ENCODE measurements around the gene NUP42.

NUP42 gene

GRCh38 chr7:23234569-23235296 lies 52.9 kb downstream of the NUP42 start:
- TF ChIP-seq ZNF274 (IDR thresholded peaks at IDR 0.05; ENCODE audit: low read depth, low read length) (no peak), SUZ12 (IDR thresholded peaks at IDR 0.05; ENCODE audit: extremely low read depth, insufficient read depth, insufficient read length) (no peak), YY1 (IDR thresholded peaks at IDR 0.05; ENCODE audit: insufficient read depth, insufficient read length) (no peak)
- H3K9me3 ChIP-seq (ENCODE audit: insufficient read depth, low read length): no peaks in the 10 kb centered on the region
- no peak overlapping the region for H3K9ac ChIP-seq (ENCODE audit: insufficient read length, low read depth)
- no peak for DNase-seq (ENCODE audit: low read depth, low spot score)
- no peak overlapping the region for H3K4me3 ChIP-seq (ENCODE audit: insufficient read length, low read depth)
- H3K4me1 ChIP-seq (ENCODE audit: insufficient read depth, insufficient read length): peaks cover 2% of the 10 kb centered on the region
- H3K36me3 ChIP-seq (ENCODE audit: insufficient read depth, insufficient read length, low read length): no peaks in the 10 kb centered on the region
- no peaks in the 10 kb centered on the region for H3K27me3 ChIP-seq (ENCODE audit: insufficient read depth, insufficient read length)

DNA sequence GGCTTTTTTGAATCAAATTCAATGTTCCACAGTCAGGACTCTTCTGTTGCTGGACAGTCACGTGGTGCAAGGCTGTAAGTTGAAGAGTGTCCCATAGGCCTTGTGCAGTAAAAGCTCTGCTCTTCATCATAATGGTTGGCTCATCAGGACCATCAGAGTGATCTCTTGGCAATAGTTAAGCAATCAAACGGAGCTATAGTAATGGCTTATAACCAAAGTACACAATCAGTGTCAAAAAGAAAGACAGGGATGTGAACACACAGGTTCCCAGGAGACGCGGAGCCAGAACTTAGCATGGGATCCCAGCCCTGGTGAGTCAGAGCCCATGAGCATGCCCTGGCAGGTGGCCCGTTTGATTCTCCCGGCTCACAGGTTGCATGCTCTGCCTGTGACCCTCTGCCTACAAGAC lies 54.0 kb downstream of the NUP42 start:
- H3K4me3 ChIP-seq (ENCODE audit: insufficient read length, low read depth): no peak overlapping the region
- H3K4me1 ChIP-seq (ENCODE audit: insufficient read depth, insufficient read length): peaks cover 2% of the 10 kb centered on the region
- DNase-seq (ENCODE audit: low read depth, low spot score): no peak
- no peaks in the 10 kb centered on the region for H3K36me3 ChIP-seq (ENCODE audit: insufficient read depth, insufficient read length, low read length)
- TF ChIP-seq ZNF274 (IDR thresholded peaks at IDR 0.05; ENCODE audit: low read depth, low read length): no peak
- TF ChIP-seq YY1 (IDR thresholded peaks at IDR 0.05; ENCODE audit: insufficient read depth, insufficient read length): no peak
- no peak for TF ChIP-seq SUZ12 (IDR thresholded peaks at IDR 0.05; ENCODE audit: extremely low read depth, insufficient read depth, insufficient read length)
- H3K9ac ChIP-seq (ENCODE audit: insufficient read length, low read depth): no peak overlapping the region
- H3K27me3 ChIP-seq (ENCODE audit: insufficient read depth, insufficient read length): no peaks in the 10 kb centered on the region
- no peaks in the 10 kb centered on the region for H3K9me3 ChIP-seq (ENCODE audit: insufficient read depth, low read length)

GRCh38 chr7:23237000-23237399 lies 55.2 kb downstream of the NUP42 start:
- Histone ChIP-seq H3K36me3 (ENCODE audit: insufficient read depth, insufficient read length, low read length) (no peaks in the 10 kb centered on the region), H3K27me3 (ENCODE audit: insufficient read depth, insufficient read length) (no peaks in the 10 kb centered on the region), H3K9ac (ENCODE audit: insufficient read length, low read depth) (no peak overlapping the region), H3K4me3 (ENCODE audit: insufficient read length, low read depth) (no peak overlapping the region), H3K9me3 (ENCODE audit: insufficient read depth, low read length) (no peaks in the 10 kb centered on the region), H3K4me1 (ENCODE audit: insufficient read depth, insufficient read length) (peaks cover 2% of the 10 kb centered on the region)
- DNase-seq (ENCODE audit: low read depth, low spot score): no peak
- TF ChIP-seq ZNF274 (IDR thresholded peaks at IDR 0.05; ENCODE audit: low read depth, low read length): no peak
- no peak for TF ChIP-seq SUZ12 (IDR thresholded peaks at IDR 0.05; ENCODE audit: extremely low read depth, insufficient read depth, insufficient read length)
- no peak for TF ChIP-seq YY1 (IDR thresholded peaks at IDR 0.05; ENCODE audit: insufficient read depth, insufficient read length)

- Histone ChIP-seq H3K27me3 (ENCODE audit: insufficient read depth, insufficient read length) (no peaks in the 10 kb centered on the region), H3K9me3 (ENCODE audit: insufficient read depth, low read length) (no peaks in the 10 kb centered on the region), H3K4me1 (ENCODE audit: insufficient read depth, insufficient read length) (no peaks in the 10 kb centered on the region), H3K4me3 (ENCODE audit: insufficient read length, low read depth) (no peak overlapping the region), H3K9ac (ENCODE audit: insufficient read length, low read depth) (no peak overlapping the region), H3K36me3 (ENCODE audit: insufficient read depth, insufficient read length, low read length) (no peaks in the 10 kb centered on the region)
- DNase-seq (ENCODE audit: low read depth, low spot score): no peak
- TF ChIP-seq ZNF274 (IDR thresholded peaks at IDR 0.05; ENCODE audit: low read depth, low read length) (no peak), SUZ12 (IDR thresholded peaks at IDR 0.05; ENCODE audit: extremely low read depth, insufficient read depth, insufficient read length) (no peak), YY1 (IDR thresholded peaks at IDR 0.05; ENCODE audit: insufficient read depth, insufficient read length) (no peak)
Measured at GRCh38 chr7:23238983-23239652, 57.3 kb downstream of the NUP42 start.

DNA sequence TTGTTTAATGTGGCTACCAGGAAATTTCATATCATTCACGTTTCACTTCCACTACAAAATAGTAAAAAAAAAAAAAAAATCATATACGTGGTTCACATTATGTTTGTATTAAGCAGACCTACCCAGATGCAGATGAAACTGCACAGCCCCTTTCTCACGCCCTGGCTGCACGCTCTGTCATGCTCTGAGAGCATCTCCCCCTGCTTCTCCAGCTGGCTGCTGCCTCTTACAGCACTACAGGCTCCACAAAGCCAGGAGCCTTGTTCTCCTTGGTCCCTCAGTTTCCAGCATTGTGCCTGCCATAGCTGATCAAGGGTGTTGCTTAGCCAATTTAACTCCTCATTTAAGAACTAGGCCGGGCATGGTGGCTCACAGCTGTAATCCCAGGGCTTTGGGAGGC lies 57.9 kb downstream of the NUP42 start:
- Histone ChIP-seq H3K36me3 (ENCODE audit: insufficient read depth, insufficient read length, low read length) (no peaks in the 10 kb centered on the region), H3K4me3 (ENCODE audit: insufficient read length, low read depth) (no peak overlapping the region), H3K9me3 (ENCODE audit: insufficient read depth, low read length) (no peaks in the 10 kb centered on the region), H3K4me1 (ENCODE audit: insufficient read depth, insufficient read length) (no peaks in the 10 kb centered on the region), H3K27me3 (ENCODE audit: insufficient read depth, insufficient read length) (no peaks in the 10 kb centered on the region), H3K9ac (ENCODE audit: insufficient read length, low read depth) (no peak overlapping the region)
- no peak for DNase-seq (ENCODE audit: low read depth, low spot score)
- TF ChIP-seq SUZ12 (IDR thresholded peaks at IDR 0.05; ENCODE audit: extremely low read depth, insufficient read depth, insufficient read length): no peak
- TF ChIP-seq YY1 (IDR thresholded peaks at IDR 0.05; ENCODE audit: insufficient read depth, insufficient read length): no peak
- no peak for TF ChIP-seq ZNF274 (IDR thresholded peaks at IDR 0.05; ENCODE audit: low read depth, low read length)

DNA sequence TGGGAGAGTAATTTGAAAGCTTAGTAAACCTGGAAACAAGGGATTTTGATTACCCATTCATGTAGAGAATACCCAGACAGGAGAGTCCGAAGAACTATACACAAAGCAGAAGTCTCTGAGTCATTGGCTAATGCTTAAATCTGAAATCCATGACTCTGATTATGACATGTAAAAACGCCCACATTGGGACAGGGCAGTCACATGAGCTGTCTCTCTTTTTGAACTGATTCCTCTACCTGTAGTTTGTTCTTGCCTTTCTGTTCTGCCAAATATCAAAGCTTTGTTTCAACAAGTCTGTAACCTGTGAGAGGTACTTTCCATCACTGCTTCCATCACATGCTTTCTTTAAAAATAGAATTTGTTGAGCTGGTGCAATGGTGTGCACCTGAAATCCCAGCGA lies 60.5 kb downstream of the NUP42 start:
- TF ChIP-seq YY1 (IDR thresholded peaks at IDR 0.05; ENCODE audit: insufficient read depth, insufficient read length) (no peak), ZNF274 (IDR thresholded peaks at IDR 0.05; ENCODE audit: low read depth, low read length) (no peak), SUZ12 (IDR thresholded peaks at IDR 0.05; ENCODE audit: extremely low read depth, insufficient read depth, insufficient read length) (no peak)
- Histone ChIP-seq H3K36me3 (ENCODE audit: insufficient read depth, insufficient read length, low read length) (no peaks in the 10 kb centered on the region), H3K27me3 (ENCODE audit: insufficient read depth, insufficient read length) (no peaks in the 10 kb centered on the region), H3K9ac (ENCODE audit: insufficient read length, low read depth) (no peak overlapping the region), H3K4me1 (ENCODE audit: insufficient read depth, insufficient read length) (peaks cover 5% of the 10 kb centered on the region), H3K9me3 (ENCODE audit: insufficient read depth, low read length) (no peaks in the 10 kb centered on the region), H3K4me3 (ENCODE audit: insufficient read length, low read depth) (no peak overlapping the region)
- no peak for DNase-seq (ENCODE audit: low read depth, low spot score)

DNA sequence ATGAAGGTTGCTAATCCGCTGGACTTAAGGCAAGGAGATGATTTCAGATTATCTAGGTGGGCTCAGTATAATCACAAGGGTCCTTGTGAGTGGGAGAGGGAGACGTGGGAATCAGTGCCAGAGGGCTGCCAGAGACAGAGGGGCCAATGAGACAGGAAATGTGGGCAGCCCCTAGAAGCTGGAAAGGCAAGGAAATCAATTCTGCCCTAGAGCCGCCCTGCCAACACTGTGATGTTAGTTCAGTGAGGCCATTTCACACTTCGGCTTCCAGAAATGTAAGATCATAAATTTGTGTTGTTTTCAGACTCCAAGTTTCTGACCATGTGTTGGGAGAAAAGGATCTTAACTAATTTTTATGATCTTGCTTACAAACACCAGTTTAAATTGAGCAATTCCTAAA lies 61.1 kb downstream of the NUP42 start:
- Histone ChIP-seq H3K4me3 (ENCODE audit: insufficient read length, low read depth) (no peak overlapping the region), H3K36me3 (ENCODE audit: insufficient read depth, insufficient read length, low read length) (no peaks in the 10 kb centered on the region), H3K27me3 (ENCODE audit: insufficient read depth, insufficient read length) (no peaks in the 10 kb centered on the region), H3K9ac (ENCODE audit: insufficient read length, low read depth) (no peak overlapping the region), H3K4me1 (ENCODE audit: insufficient read depth, insufficient read length) (peaks cover 7% of the 10 kb centered on the region), H3K9me3 (ENCODE audit: insufficient read depth, low read length) (no peaks in the 10 kb centered on the region)
- no peak for TF ChIP-seq YY1 (IDR thresholded peaks at IDR 0.05; ENCODE audit: insufficient read depth, insufficient read length)
- TF ChIP-seq ZNF274 (IDR thresholded peaks at IDR 0.05; ENCODE audit: low read depth, low read length): no peak
- no peak for TF ChIP-seq SUZ12 (IDR thresholded peaks at IDR 0.05; ENCODE audit: extremely low read depth, insufficient read depth, insufficient read length)
- no peak for DNase-seq (ENCODE audit: low read depth, low spot score)

All from NT2/D1 (cell line).